Ishikawa (cell line): Measurements from ENCODE around the gene CFH.

Source experiments
- CREB1 ChIP-seq: IDR thresholded peaks from 2 replicates; pipeline ENCODE4 v1.6.1; 2012; ENCODE audit warnings: low read depth
- EGR1 ChIP-seq: IDR thresholded peaks from 2 replicates; pipeline ENCODE4 v1.6.1; 2012
- EP300 ChIP-seq: IDR thresholded peaks from 2 replicates; pipeline ENCODE4 v1.6.1; 2012; ENCODE audit warnings: borderline replicate concordance
- MAX ChIP-seq: IDR thresholded peaks from 2 replicates; pipeline ENCODE4 v1.6.1; 2012
- NFIC ChIP-seq: IDR thresholded peaks from 2 replicates; pipeline ENCODE4 v1.6.1; 2012
- REST ChIP-seq: IDR thresholded peaks from 2 replicates; pipeline ENCODE4 v1.6.1; 2012; ENCODE audit warnings: low read depth, mild to moderate bottlenecking
- TAF1 ChIP-seq: IDR thresholded peaks from 2 replicates; pipeline ENCODE4 v1.6.1; 2012; ENCODE audit warnings: low read depth, mild to moderate bottlenecking
- TCF12 ChIP-seq: IDR thresholded peaks from 2 replicates; pipeline ENCODE4 v1.6.1; 2012; ENCODE audit warnings: low read depth
- USF1 ChIP-seq: IDR thresholded peaks from 2 replicates; pipeline ENCODE4 v1.6.1; 2012

GRCh38 chr1:196774175-196774574, 122.3 kb downstream of the CFH start:
- TF ChIP-seq EGR1 (no peak), MAX (no peak), TAF1 (no peak), REST (no peak), USF1 (no peak), TCF12 (no peak), CREB1 (no peak), EP300 (no peak), NFIC (no peak)
